ENCODE data around the gene SDK2.

The SDK2 gene

GRCh38 chr17:73285603-73285908 lies 358.7 kb downstream of the SDK2 start:
- TF ChIP-seq, protein P1, sequence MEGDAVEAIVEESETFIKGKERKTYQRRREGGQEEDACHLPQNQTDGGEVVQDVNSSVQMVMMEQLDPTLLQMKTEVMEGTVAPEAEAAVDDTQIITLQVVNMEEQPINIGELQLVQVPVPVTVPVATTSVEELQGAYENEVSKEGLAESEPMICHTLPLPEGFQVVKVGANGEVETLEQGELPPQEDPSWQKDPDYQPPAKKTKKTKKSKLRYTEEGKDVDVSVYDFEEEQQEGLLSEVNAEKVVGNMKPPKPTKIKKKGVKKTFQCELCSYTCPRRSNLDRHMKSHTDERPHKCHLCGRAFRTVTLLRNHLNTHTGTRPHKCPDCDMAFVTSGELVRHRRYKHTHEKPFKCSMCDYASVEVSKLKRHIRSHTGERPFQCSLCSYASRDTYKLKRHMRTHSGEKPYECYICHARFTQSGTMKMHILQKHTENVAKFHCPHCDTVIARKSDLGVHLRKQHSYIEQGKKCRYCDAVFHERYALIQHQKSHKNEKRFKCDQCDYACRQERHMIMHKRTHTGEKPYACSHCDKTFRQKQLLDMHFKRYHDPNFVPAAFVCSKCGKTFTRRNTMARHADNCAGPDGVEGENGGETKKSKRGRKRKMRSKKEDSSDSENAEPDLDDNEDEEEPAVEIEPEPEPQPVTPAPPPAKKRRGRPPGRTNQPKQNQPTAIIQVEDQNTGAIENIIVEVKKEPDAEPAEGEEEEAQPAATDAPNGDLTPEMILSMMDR (conservative IDR thresholded peaks at IDR 0.05; ENCODE audit: low read depth, low read length), result no peak
- H3K4me3 ChIP-seq (ENCODE audit: low read length), result no peak overlapping the region
- DNase-seq (ENCODE audit: low read depth), result no peak

DNA sequence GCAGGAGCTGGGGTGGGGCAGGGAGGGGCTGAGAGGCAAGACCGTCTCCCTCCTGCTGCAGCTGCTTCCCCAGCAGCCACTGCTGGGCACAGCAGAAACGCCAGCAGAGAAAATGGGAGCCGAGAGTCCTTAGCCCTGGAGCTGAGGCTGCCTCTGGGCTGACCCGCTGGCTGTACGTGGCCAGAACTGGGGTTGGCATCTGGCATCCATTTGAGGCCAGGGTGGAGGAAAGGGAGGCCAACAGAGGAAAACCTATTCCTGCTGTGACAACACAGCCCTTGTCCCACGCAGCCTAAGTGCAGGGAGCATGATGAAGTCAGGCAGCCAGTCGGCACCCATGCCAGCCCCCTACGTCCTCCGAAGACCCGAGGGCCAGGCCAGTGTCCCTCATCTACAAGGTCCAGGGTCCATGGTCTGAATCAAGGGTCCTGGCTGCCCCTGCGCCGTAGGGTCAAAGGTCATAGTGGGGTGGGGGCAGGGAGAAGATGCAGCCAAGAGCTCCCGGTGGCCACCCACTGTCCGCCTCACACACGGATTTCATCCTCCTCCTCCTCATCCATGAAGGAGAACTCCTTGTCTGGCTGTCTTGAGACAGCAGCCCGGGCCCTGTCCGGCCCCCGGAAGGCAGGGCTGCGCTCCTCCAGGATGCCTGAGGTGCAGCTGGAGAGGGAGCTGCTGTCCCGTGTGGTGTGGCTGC lies 359.2 kb downstream of the SDK2 start:
- no peak for DNase-seq (ENCODE audit: low read depth)
- H3K4me3 ChIP-seq (ENCODE audit: low read length), result no peak overlapping the region
- TF ChIP-seq, protein P1 (conservative IDR thresholded peaks at IDR 0.05; ENCODE audit: low read depth, low read length), result no peak
